Astrocyte of the cerebellum (primary cell): ENCODE results near the gene DISP1.

ENCODE experiments used
- DNase-seq: peaks from one replicate; pipeline ENCODE4 v3.0.0-alpha.2; 2011; ENCODE audit warnings: low read depth
- H3K4me3 ChIP-seq: 2 replicates; pipeline ENCODE4 v1.5.1; 2011; ENCODE audit warnings: mild to moderate bottlenecking, low read depth, low read length, moderate library complexity
- CTCF ChIP-seq: IDR thresholded peaks from 2 replicates; pipeline ENCODE4 v1.5.1; 2012; ENCODE audit warnings: low read length, low read depth, moderate library complexity, mild to moderate bottlenecking; ENCODE audit errors: missing control alignments
- in situ Hi-C: cut with HindIII; loops from 2 replicates; pipeline ENCODE4 v1.10.0; 2017; ENCODE audit warnings: low sequenced_read_pairs

DISP1 gene

GRCh38 chr1:222786121-222786520 lies 28.7 kb upstream of the DISP1 start:
- no peak overlapping the region for H3K4me3 ChIP-seq
- TF ChIP-seq CTCF, result no peak
- in situ Hi-C loops, result no loop called here
- no peak for DNase-seq

- DNase-seq, result no peak
- H3K4me3 ChIP-seq, result no peak overlapping the region
- TF ChIP-seq CTCF, result no peak
- in situ Hi-C loops, result no loop called here
Observed at GRCh38 chr1:222787729-222788128, 27.1 kb upstream of the DISP1 start.

DNA sequence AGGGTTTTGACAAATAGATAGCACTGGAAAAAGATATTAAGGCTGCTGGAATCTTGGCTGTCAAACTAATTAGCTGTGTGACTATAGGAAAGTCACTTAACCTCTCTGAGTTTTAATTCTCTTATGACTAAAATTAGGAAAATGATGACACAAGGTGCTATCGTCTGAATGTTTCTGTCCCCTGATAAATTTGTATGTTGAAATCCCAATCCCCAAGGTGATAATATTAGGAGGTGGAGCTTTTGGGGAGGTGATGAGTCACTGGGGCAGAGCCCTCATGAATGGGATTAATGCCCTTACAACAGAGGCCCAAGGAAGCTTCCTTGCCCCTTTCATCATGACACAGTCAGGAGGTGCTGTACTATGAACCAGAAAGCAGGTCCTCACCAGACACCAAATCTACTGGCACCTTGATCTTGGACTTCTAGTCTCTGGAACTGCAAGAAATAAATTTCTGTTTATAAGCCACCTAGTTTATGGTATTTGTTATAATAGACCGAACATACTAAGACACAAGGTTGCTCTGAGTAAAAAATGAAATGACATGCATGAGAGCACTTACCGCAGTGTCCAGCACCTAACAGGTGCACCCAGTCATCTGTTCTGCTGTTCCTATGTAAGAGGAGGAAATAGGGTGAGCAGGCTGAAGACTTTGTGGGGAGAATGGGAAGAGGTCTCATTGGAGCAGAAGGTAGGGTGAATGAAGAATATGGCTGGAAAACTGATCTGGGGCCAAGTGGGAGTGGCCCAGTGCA lies 26.3 kb upstream of the DISP1 start:
- no peak for TF ChIP-seq CTCF
- H3K4me3 ChIP-seq, result no peak overlapping the region
- in situ Hi-C loops, result no loop called here
- no peak for DNase-seq

DNA sequence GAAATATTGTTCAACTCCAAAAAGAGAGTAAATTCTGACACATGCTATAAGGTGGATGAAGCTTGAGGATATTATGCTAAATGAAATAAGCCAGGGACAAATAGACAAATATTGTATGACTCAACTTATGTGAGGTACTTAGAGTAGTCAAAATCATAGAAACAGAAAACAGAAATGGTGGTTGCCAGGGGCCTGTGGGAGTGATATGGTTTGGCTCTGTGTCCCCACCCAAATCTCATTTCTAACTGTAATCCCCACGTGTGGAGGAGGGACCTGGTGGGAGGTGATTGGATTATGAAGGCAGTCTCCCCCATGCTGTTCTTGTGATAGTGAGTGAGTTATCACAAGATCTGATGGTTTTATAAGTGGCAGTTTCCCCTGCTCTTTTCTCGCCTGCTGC lies 24.7 kb upstream of the DISP1 start:
- H3K4me3 ChIP-seq, result no peak overlapping the region
- in situ Hi-C loops, result no loop called here
- DNase-seq, result no peak
- TF ChIP-seq CTCF, result no peak

- no peak for DNase-seq
- H3K4me3 ChIP-seq, result no peak overlapping the region
- TF ChIP-seq CTCF, result no peak
- in situ Hi-C loops, result no loop called here
Observed at GRCh38 chr1:222790520-222790919, 24.3 kb upstream of the DISP1 start.

- no peak for DNase-seq
- in situ Hi-C loops, result no loop called here
- H3K4me3 ChIP-seq, result no peak overlapping the region
- no peak for TF ChIP-seq CTCF
Observed at GRCh38 chr1:222791006-222791710, 23.7 kb upstream of the DISP1 start.
